Skeletal muscle cell (primary cell): ENCODE results near the gene MTHFR.
"Not testable (repeated sequence)": the region's sequence is repeated elsewhere in the genome, so short reads cannot be mapped to it uniquely, and the experiment has no call there.

Experiments
- DNase-seq: peaks from one replicate; pipeline ENCODE4 v3.0.0-alpha.2; 2010; ENCODE audit warnings: low read depth
- H3K4me3 ChIP-seq: 2 replicates; pipeline ENCODE4 v1.5.1; 2011; ENCODE audit warnings: low read depth, mild to moderate bottlenecking, control low read depth, low read length, moderate library complexity

MTHFR gene

DNA sequence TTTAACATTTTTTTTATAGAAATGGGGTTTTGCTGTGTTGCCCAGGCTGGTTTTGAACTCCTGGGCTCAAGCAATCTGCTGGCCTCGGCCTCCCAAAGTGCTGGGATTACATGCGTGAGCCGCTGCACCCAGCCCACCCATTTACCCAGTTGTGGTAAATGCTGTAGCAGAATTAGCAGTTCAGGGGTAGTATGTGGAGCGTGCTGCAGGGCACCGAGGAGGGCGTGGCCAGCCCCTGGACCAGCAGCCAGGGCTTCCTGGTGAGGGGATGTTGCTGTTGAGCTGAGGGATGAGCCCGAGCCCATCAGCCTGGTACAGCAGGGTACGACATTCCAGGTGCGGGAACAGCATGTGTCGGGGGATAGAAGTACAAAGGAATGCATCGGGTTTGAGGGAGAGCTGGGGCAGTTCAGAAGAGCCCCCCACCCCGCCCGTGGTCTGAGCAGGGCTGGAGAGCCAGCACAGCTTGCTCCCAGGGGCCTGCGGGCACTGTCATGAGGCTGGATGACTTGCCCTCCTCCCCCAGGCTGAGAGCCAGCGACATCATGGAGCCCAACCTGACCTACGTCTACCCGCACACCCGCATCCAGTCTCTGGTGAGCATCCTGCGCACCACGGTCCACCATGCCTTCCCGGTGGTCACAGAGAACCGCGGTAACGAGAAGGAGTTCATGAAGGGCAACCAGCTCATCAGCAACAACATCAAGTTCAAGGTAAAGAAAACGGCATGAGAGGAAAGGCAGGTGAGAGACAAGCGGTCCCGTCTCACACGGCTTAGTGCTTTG is 29.9 kb upstream of the MTHFR start:
- H3K4me3 ChIP-seq, result no peak overlapping the region
- DNase-seq, result no peak

DNA sequence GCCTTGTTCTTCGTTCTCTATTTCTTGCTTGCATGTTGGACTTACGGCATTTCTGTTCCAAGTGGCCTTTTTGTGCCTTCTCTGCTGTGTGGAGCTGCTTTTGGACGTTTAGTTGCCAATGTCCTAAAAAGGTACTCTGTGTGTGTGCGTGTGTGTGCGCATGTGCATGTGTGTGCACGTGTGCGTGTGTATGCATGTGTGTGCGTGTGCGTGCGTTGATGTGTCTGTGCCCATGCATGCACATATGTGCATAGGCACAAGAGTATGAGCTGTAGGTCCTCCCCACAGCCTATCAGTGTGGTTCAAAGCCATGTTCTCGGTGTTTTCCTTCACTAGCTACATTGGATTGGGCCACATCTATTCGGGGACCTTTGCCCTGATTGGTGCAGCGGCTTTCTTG is 28.1 kb upstream of the MTHFR start:
- DNase-seq, result no peak
- no peak overlapping the region for H3K4me3 ChIP-seq

DNA sequence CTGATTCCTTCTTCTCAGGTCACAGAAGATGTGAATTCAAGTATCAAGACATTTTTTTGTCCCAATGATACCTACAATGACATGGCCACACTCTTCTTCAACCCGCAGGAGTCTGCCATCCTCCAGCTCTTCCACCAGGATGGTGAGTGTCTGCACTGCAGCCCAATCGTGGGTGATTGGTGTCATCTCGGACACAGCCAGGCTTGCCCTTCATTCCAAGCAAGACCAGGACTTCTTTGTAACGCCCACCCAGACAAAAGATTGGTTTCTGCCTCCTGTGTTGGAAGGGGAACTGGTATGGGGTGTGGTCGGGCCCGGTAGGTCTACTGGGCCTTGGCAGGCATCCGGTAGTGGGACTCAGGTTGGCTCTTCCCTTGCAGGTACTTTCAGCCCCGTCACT is 27.7 kb upstream of the MTHFR start:
- no peak overlapping the region for H3K4me3 ChIP-seq
- no peak for DNase-seq

DNA sequence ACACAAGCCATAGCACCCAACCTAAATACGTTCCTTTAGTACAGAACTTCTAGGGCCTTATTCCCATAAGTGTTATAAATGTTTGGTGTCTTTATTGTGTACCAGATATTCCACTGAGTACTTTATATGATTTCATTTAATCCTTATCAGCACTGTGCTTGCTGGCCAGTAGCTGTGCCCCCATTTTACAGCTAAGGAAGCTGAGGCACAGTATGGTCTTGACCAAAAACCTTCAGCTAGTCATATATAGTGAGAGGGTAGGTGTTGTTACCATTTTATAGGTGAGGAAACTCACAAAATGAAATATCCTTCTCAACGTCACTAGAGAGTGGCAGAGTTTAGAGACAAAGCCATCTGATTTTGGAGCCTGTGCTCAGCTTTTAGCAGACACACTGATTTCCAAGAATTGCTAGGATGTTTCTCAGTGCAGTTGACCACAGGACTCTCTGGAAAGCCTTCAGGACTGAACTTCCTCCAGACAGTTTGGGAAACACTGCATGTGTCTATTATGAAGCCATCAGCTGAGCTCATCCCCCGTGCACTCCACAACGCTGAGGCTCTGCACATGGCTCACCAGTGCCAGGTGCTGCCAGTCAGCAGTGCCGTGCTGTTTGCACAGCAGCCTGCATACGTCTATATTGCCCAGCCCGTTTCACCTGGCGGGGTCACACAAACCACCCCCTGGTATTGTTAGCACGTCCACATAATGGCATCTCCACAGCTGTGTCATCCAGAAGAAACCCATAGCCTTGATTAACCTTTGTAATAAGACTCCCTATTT is 26.4 kb upstream of the MTHFR start:
- no peak overlapping the region for H3K4me3 ChIP-seq
- no peak for DNase-seq

DNA sequence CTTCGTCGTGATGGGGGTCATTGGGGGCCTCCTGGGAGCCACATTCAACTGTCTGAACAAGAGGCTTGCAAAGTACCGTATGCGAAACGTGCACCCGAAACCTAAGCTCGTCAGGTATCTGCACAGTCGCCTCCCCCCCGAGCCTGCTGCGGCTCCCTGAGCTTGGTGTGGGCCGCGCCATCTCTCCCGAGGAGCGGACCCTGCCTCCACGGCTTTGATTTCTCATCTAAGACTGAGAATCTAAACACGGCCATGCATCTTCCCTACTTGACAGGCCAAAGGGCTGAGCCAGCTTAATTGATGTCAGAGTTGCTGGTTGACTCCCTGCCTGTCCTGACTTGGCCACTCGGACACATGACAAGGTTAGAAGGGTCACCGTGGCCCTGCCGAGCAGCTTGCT is 22.7 kb upstream of the MTHFR start:
- no peak overlapping the region for H3K4me3 ChIP-seq
- DNase-seq, result no peak

DNA sequence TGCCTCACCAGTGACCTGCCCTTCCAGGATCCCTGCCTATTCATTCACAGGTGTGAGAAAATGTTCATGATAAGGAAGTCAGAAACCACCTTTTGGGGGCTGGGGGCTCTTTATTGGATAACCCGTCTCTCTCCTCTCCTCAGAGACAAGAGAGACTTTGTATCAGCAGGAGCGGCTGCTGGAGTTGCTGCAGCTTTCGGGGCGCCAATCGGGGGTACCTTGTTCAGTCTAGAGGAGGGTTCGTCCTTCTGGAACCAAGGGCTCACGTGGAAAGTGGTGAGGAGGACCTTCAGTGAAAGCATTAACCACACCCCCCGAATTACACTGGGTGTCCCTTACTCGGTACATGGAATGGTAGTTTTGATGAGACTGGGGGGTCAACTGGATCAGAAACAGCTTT is 21.2 kb upstream of the MTHFR start:
- H3K4me3 ChIP-seq, result no peak overlapping the region
- no peak for DNase-seq

DNA sequence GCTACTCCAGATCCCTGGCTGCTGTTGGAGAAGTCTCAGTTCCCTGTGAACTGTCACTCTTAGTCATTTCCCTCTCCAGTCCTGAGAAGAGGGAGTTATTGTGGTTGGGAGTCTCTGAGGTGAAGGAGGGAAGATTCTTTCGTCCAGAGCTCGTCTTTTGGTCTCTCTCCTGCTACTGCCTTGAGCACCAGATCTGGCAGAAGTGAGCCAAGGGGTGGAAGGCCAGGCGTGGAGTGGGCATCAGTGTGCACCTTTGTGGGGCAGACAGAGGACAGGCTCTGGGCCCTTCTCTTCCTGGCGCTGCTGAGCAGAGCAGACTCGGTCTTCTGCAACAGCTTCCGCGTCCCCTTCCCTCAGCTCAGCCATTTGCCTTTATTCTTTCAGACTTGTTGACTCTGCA is 19.4 kb upstream of the MTHFR start:
- no peak for DNase-seq
- no peak overlapping the region for H3K4me3 ChIP-seq

DNA sequence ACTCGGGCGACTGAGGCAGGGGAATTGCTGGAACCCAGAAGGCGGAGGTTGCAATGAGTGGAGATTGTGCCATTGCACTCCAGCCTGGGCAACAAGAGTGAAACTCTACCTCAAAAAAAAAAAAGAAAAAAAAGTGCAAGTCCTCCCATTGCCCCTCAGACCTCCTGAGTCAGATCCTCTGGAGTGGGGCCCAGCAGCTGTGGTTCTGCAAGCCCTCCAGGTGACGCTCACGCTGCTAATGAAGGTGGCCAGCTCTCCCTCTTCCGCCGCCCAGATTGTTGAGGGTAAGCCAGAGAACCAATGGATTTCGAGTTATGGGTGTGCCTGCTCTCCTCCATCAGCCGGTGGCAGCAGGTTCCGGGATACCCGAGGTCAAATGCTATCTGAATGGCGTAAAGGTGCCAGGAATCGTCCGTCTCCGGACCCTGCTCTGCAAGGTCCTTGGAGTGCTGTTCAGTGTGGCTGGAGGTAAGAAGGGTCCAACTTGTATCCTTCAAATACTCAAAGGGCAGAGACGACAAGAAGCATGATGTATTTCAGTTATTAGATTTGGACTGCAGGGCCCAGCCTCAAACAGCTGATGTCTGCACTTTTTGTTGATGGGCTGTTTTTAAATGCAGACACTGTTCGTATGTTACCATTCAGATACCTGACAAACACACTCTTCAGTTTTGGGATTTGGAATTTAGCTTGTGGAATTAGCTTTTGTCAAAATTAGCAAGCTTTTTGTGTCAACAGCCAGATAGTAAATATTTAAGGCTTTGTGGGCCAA is 17.8 kb upstream of the MTHFR start:
- no peak for DNase-seq
- H3K4me3 ChIP-seq, result no peak overlapping the region

DNA sequence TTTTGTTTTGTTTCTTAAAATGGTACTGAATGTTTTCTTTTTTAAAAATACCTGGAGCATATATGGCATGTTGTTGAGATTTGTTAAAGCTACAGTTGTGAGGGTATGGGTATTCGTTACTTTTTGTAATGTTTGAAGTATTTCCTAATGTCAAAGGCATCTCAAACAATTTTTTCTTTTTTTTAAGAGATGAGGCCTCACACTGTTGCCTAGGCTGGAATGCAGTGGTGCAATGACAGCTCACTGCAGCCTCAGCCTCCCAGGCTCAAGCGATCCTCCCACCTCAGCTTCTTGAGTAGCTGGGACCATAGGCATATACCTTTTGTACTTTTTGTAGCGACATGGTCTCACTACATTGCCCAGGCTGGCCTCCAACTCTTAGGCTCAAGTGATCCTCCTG is 16.3 kb upstream of the MTHFR start:
- no peak overlapping the region for H3K4me3 ChIP-seq
- DNase-seq, result no peak

DNA sequence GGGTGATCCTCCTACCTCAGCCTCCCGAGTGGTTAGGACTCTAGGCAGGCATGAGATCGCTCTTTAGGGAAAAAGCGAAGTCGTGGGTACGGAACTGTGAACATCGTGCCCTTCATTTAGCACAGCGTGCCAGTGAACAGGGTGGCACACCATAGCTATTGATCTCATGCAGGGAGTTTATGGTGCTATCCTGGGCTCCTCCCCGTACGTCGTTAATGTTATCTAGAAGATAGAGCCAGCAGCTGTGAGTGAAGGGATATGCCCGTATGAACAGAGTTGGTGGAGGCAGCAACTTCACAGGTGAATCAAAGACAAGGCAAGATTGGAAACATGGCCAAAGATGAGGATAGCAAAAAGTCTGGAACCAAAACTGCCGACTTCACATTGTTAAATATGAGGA is 11.4 kb upstream of the MTHFR start:
- DNase-seq, result no peak

DNA sequence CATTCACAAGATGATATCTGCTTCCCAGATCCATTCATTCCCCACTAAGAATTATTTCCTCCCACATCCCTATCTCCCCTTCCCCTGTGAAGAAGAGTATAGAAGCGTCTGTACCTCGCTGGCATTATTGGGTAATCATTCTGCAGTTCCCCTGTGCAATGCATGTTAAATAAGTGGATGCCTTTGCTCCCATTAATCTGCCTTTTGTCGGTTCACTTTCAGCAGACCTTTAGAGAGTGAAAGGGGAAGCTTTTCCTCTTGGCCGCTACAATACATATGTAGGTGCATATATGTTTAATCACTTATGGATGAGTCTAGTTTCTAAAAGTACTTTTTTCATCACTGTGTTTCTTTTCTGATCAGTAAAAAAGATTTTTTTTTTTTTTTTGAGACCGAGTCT is 7.3 kb upstream of the MTHFR start:
- DNase-seq, result no peak

More for the DNA sequence above, 11.4 kb upstream of the MTHFR start:
- H3K4me3 ChIP-seq, result no peak overlapping the region

DNA sequence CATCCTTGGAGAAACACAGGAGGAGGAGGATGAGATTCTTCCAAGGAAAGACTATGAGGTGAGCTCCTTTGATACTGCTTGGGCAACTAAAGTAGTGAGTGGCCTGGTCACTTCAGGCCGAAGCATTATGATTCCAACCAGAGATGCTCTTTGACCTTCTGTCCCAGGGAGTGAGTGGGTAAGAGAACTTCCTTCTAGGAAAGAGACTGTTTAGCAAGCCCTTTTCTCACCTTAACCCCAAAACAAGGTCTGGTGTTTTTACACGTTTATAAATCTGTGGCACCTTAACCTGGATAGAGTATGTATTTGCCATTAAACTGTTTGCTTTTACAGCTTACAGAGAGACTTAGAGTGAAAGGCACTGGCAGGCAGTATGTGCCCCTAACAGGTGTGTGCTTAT is 1.4 kb upstream of the MTHFR start:
- H3K4me3 ChIP-seq, result peak overlapping the region; percentile 83
- no peak for DNase-seq

More for the DNA sequence above, 7.3 kb upstream of the MTHFR start:
- no peak overlapping the region for H3K4me3 ChIP-seq

DNA sequence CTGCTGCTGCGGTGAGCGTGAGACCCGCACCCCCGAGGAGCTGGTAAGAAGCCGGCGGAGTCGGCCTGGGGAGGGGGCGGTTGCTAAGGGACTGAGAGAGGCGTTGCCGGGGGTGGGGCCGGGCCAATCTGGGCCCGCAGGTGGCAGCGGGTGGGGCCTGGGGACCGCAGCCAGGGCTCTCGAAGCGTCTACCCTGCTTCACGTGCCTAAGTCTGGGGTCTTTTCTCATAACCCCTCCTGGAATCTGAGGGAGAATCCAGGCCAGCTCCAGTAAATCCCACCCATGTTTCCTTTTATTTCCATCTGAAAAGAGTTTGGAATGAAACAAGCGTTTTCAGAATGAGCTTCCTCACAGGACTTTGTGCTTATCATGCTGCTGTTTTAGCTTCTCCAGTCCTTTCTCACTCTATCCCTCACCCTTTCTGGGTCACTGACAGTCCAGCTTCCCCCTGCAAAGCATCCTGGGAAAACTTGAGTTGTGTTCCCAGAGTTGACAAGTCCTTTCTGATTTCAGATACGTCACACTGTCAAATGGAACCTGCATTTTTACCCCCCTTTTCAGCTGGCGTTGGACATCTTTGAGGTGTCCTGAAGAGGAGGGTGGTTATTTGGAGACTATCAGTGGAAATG is 658 bp upstream of the MTHFR start:
- DNase-seq, result no peak
- H3K4me3 ChIP-seq, result peak overlapping the region; percentile 83

DNA sequence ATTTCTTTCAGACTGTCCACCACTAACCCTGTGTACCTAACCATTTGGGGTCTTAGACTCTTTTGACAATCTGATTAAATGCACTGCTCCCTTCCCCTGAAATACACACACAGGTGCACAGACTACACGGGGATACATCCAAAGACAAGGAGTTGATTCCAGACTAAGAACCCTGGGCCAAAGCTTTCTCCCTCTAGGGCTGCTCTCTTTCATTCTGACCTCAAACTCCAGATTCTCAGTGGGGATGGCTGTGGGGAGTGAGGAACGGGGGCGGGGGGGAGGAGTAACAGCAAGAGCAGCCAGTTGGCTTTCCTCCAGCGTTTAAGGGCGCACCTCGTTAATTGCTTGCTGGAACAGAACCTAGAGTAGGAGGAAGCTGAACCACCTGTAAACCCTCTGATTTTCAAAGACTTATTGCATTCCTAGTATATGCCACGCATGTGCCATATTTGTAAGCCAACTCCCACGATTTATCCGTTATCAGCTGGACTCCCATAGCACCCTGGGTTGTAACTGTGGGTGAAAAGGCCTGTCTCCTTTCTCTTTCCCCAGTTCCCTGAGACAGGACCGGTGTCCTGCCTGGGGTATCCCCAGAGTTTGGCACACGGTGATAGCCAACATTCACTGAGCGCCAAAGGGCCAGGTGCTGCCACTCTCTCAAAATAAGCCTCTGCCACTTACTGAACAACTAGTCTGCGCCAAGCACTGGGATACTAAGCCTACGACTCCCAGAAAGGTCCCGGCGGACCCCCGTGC is 920 bp downstream of the MTHFR start:
- DNase-seq, result peak; percentile 37
- peak overlapping the region; percentile 83 for H3K4me3 ChIP-seq

DNA sequence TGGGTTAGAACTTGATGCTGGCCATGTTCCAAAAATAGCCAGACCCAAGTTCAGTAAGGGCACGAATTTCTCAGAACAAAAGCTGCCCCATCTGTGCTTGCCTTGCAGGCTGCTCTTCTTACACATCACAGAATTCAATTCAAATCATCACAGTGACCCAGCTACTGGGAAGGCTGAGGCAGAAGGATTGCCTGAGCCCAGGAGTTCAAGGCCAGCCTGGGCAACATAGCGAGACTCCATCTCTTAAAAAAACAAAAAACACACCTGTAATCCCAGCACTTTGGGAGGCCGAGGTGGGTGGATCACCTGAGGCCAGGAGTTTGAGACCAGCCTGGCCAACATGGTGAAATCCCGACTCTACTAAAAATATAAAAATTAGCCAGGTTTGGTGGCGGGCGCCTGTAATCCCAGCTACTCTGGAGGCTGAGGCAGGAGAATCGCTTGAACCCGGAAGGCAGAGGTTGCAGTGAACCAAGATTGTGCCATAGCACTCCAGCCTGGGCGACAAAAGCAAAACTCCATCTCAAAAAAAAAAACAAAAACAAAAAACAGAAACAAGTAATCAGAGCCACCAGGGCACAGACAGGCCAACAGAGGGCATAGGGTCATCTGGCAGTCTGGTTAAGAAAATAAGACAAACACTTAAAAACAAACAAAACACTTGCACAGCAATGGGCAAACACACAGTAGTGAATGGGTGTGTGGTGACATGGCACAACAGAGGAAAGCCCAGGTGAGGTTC is 1.7 kb downstream of the MTHFR start:
- DNase-seq, result not testable (repeated sequence)
- H3K4me3 ChIP-seq, result peak overlapping the region; percentile 83

DNA sequence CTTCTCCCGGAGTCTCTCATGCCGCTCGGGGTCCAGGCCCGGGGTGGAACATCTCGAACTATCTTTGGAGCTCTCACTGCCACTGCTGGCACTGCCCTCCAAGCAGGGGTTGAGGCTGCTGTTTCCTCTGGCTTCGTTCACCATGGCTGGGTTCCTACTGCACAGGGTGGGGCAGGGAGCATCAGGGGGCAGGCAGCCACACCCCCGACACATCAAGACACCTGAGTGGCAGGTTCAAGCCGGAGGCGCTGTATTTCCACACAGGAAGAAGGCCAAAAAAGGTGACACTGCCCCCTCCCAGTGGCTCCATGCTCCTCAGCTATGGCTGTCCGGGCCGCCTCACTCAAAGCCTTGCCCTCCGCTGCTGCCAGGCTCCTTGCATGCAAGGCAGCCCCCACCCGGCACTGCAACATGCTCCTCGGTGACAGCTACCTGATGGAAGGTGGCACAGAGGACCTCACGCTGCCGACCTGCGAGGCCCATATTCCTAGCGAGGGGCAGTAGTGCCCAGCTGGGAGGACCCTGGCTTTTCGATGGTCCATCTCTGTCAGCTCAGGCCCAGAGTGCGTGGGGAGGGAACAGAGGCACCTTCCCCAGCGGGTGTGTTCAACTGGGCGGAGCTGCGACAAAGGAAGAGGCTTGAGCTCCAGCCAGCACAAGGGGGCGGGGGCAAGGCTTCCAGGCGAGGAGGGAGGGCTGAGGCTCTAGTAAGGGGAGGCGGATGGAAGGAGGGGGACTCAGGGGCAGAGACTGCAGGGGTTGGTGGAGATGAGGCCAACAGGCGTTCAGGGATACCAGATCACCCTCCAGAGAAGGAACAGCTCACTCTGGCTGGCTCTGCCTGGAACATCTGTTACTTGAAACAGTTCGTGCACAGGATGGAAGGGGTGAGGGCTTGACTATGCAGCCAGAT is 2.5 kb downstream of the MTHFR start:
- peak; percentile 97 for DNase-seq
- peak overlapping the region; percentile 72 for H3K4me3 ChIP-seq

DNA sequence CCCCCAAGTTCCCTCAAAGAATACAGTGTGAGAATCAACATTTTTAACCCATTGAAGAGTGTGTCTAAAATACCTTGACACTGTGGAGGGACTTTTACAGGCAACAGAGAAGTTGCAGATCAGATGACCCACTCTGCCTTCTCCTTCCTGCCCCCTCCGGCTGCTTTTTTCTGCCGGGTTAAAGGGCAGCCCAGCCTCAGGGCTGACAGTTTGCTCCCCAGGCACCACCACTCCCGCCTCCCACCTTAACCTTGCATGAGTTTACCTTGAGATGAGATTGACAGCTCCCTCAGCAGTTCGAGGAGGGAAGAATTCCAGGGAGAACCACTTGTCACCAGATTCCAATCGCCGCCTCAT is 3.2 kb downstream of the MTHFR start:
- DNase-seq, result no peak
- peak overlapping the region; percentile 72 for H3K4me3 ChIP-seq
